K562 (cell line): Measurements from ENCODE around the gene ICA1. TPM values are rescaled to one million over a fixed set of nuclear protein-coding genes. Genes with fewer than 3 reads are reported as not detected.
A peak's percentile ranks its signal among the peaks of the same experiment; 100 is the strongest.

ENCODE experiments used
- ATAC-seq: fragments of 200-7000 bp; cut with Tn5 transposase; 3 replicates; pipeline ENCODE4 v1.9.1; 2020; ENCODE audit warnings: moderate library complexity
- BruUV-seq: library from RNA; stranded (reverse); fragments of 400-500 nt; replicated peaks from 2 replicates; lab custom pipeline; 2021; lab: Mats Ljungman, UMichigan
- CTCF ChIA-PET: fragments of 300-600 bp; formaldehyde crosslinking; extraction: SDS; loops from one replicate; lab custom pipeline; 2021; ENCODE audit warnings: low intra/inter-chr PET ratio; lab: Yijun Ruan, JAX
- POLR2A ChIA-PET: fragments of 300-600, 350-650 bp; sonication (Branson Sonifier 250); formaldehyde crosslinking; extraction: SDS; loops from one replicate; lab custom pipeline; 2021; ENCODE audit warnings: antibody characterized with exemption, inconsistent platforms; lab: Yijun Ruan, JAX
- DNase-seq, 4 experiments: peaks; one replicate each; pipeline versions ENCODE4 v3.0.0 to v3.0.0-alpha.2; 2011 to 2018; ENCODE audit warnings: low spot score in 3 of 4, mixed read lengths in 3 of 4; ENCODE audit errors: extremely low read depth in 1 of 4
- FAIRE-seq: peaks from 2 replicates; lab custom pipeline; 2011; peaks lifted over from hg19 to GRCh38; lab: Jason Lieb, UNC
- H2AFZ ChIP-seq: 2 replicates; pipeline ENCODE4 v1.6.0; 2011; ENCODE audit warnings: low read depth, low read length, control low read depth, inconsistent platforms
- H3K27ac ChIP-seq: fragments of 200-600 bp; 3 replicates; pipeline ENCODE4 v1.8.0; 2011; ENCODE audit warnings: low read depth, mild to moderate bottlenecking, control low read depth, inconsistent platforms, low read length, moderate library complexity, mixed read lengths; ENCODE audit errors: extremely low read depth
- H3K27me3 ChIP-seq, 2 experiments: fragments of 300-600 bp in 1 of 2; 2 replicates in 1 of 2; 3 replicates in 1 of 2; pipeline versions ENCODE4 v1.6.0 to v1.8.0; 2011; ENCODE audit warnings: inconsistent platforms in 2 of 2, low read length in 2 of 2, mild to moderate bottlenecking in 1 of 2, mixed read lengths in 1 of 2, moderate library complexity in 1 of 2; ENCODE audit not compliant: control insufficient read depth in 2 of 2, insufficient read depth in 2 of 2
- H3K36me3 ChIP-seq: fragments of 300-600 bp; 3 replicates; pipeline ENCODE4 v1.8.0; 2011; ENCODE audit warnings: mild to moderate bottlenecking, low read length, inconsistent platforms; ENCODE audit not compliant: control insufficient read depth, insufficient read depth
- H3K4me1 ChIP-seq, 2 experiments: fragments of 200-600 bp in 1 of 2; replicated peaks in 1 of 2; 2 replicates in 1 of 2; 3 replicates in 1 of 2; pipeline versions ENCODE4 v1.5.1 to v1.8.0; 2011; ENCODE audit warnings: inconsistent platforms in 2 of 2, low read length in 2 of 2, mild to moderate bottlenecking in 1 of 2, mixed read lengths in 1 of 2, moderate library complexity in 1 of 2; ENCODE audit not compliant: control insufficient read depth in 2 of 2, insufficient read depth in 2 of 2
- H3K4me2 ChIP-seq: 2 replicates; pipeline ENCODE4 v1.6.1; 2011; ENCODE audit warnings: low read length, control low read depth, inconsistent platforms, mixed read lengths; ENCODE audit not compliant: insufficient read depth
- H3K4me3 ChIP-seq: fragments of 200-600 bp; sonication (generic), shearing (Covaris generic); 2 replicates; pipeline ENCODE4 v1.5.1; 2016; ENCODE audit warnings: control low read depth, inconsistent platforms
- H3K79me2 ChIP-seq: fragments of 200-600 bp; 3 replicates; pipeline ENCODE4 v1.8.0; 2011; ENCODE audit warnings: low read length, inconsistent platforms; ENCODE audit not compliant: control insufficient read depth, insufficient read depth
- H3K9ac ChIP-seq, 2 experiments: 2 replicates each; pipeline versions ENCODE4 v1.6.0 to v1.6.1; 2011; ENCODE audit warnings: low read depth in 2 of 2, low read length in 2 of 2, control low read depth in 1 of 2, inconsistent platforms in 1 of 2, mild to moderate bottlenecking in 1 of 2, mixed read lengths in 1 of 2; ENCODE audit not compliant: insufficient read depth in 1 of 2
- H3K9me1 ChIP-seq: one replicate; pipeline ENCODE4 v1.6.0; 2011; ENCODE audit warnings: inconsistent platforms, mild to moderate bottlenecking, low read length, moderate library complexity; ENCODE audit not compliant: control insufficient read depth, insufficient read depth
- H3K9me3 ChIP-seq: replicated peaks from 2 replicates; pipeline ENCODE4 v1.5.1; 2011; ENCODE audit warnings: low read depth, low read length, inconsistent platforms; ENCODE audit not compliant: control insufficient read depth, insufficient read depth
- H4K20me1 ChIP-seq: replicated peaks from 2 replicates; pipeline ENCODE4 v1.6.1; 2011; ENCODE audit warnings: low read length, inconsistent platforms, mixed read lengths; ENCODE audit not compliant: control insufficient read depth, insufficient read depth
- CHD4 ChIP-seq: fragments of 200-600 bp; sonication (generic); IDR thresholded peaks from 3 replicates; pipeline ENCODE4 v1.6.1; 2012; ENCODE audit warnings: low read depth, mild to moderate bottlenecking, mixed read lengths, low read length, inconsistent platforms; ENCODE audit not compliant: insufficient read depth, insufficient replicate concordance, poor library complexity, severe bottlenecking
- GTF2A2 ChIP-seq: IDR thresholded peaks from 2 replicates; pipeline ENCODE4 v1.6.1; 2016; ENCODE audit warnings: mild to moderate bottlenecking, missing genetic modification characterization, missing compliant biosample characterization
- IRF2 ChIP-seq: sonication (generic); formaldehyde crosslinking; IDR thresholded peaks from 2 replicates; pipeline ENCODE4 v1.8.1; 2022; ENCODE audit warnings: mild to moderate bottlenecking, missing genetic modification reagents
- NFIC ChIP-seq: fragments of 450-650 bp; IDR thresholded peaks from 2 replicates; pipeline ENCODE4 v1.6.1; 2017; ENCODE audit warnings: mild to moderate bottlenecking, inconsistent platforms
- PHTF2 ChIP-seq: fragments of 250-450 bp; sonication (Bioruptor Pico); IDR thresholded peaks from 2 replicates; pipeline ENCODE4 v1.5.0; 2021; ENCODE audit warnings: mild to moderate bottlenecking
- SIX5 ChIP-seq, 2 experiments: IDR thresholded peaks; 2 replicates each; pipeline ENCODE4 v1.6.1; 2011; ENCODE audit warnings: low read length in 2 of 2, borderline replicate concordance in 1 of 2, low read depth in 1 of 2, mild to moderate bottlenecking in 1 of 2, moderate library complexity in 1 of 2; ENCODE audit not compliant: insufficient read depth in 1 of 2
- SMAD1 ChIP-seq: fragments of 150-350 bp; IDR thresholded peaks from 2 replicates; pipeline ENCODE4 v1.6.1; 2014; ENCODE audit warnings: low read length, low read depth; ENCODE audit not compliant: partially characterized antibody
- SP2 ChIP-seq: IDR thresholded peaks from 2 replicates; pipeline ENCODE4 v1.6.1; 2011; ENCODE audit warnings: mild to moderate bottlenecking, low read depth, low read length, moderate library complexity; ENCODE audit not compliant: poor library complexity, severe bottlenecking; ENCODE audit errors: extremely low read depth
- SRF ChIP-seq, 2 experiments: fragments of 250-450, 450-650 bp in 1 of 2; sonication (Bioruptor Pico) in 1 of 2; sonication (generic) in 1 of 2; formaldehyde crosslinking; IDR thresholded peaks; 2 replicates each; pipeline versions ENCODE4 v1.5.0 to v1.5.1; 2020 to 2022; ENCODE audit warnings: mild to moderate bottlenecking in 1 of 2, missing genetic modification reagents in 1 of 2
- TBP ChIP-seq: optimal IDR thresholded peaks from 2 replicates; pipeline ENCODE3; 2011; ENCODE audit warnings: low read depth, low read length, improper control_type of control experiment
- YBX1 ChIP-seq: fragments of 450-650 bp; IDR thresholded peaks from 2 replicates; pipeline ENCODE4 v1.7.1; 2016; ENCODE audit warnings: mild to moderate bottlenecking
- ZNF696 ChIP-seq: fragments of 250-450 bp; sonication (Bioruptor Pico); conservative IDR thresholded peaks from 2 replicates; pipeline ENCODE4 v1.4.0; 2020; ENCODE audit warnings: mild to moderate bottlenecking, moderate library complexity
- WGBS: fragments of 100-300 bp; shearing (Covaris generic); methylation state at CpG from one replicate; pipeline ENCODE4 v1.1.6; 2016; ENCODE audit warnings: low coverage, mixed read lengths; ENCODE audit not compliant: insufficient coverage; ENCODE audit errors: missing lambda C conversion rate; 5-methylcytosine and 5-hydroxymethylcytosine counted together
- in situ Hi-C: fragments of 300-500 bp; cut with MboI; formaldehyde crosslinking; loops from 4 replicates; pipeline ENCODE4 v1.15.0; 2018; ENCODE audit warnings: inconsistent platforms, mixed read lengths
- intact Hi-C: fragments of 100-400 bp; cut with micrococcal nuclease; formaldehyde crosslinking; loops from 2 replicates; pipeline ENCODE4 v1.14.2; 2022
- polyA plus RNA-seq, 8 experiments: library from polyadenylated mRNA; depleted of rRNA in 4 of 8; stranded (reverse) in 5 of 8; unstranded in 3 of 8; fragments of >200 nt; fragmentation: Nextera tagmentation in 2 of 8; fragmentation: Illumina TruSeq in 1 of 8; extraction: Ambion mirVana in 2 of 8; extraction: Trizol in 1 of 8; gene quantifications; 2 replicates each; pipeline versions ENCODE4 v1.2.1 to v1.2.3, GENCODE V29; 2011 to 2014; ENCODE audit warnings: inconsistent platforms in 1 of 8, missing spikeins in 1 of 8
- total RNA-seq, 7 experiments: library from RNA; depleted of rRNA in 6 of 7; stranded (reverse); fragments of >200 nt in 6 of 7; fragmentation: Illumina TruSeq in 2 of 7; extraction: Trizol in 2 of 7; gene quantifications; 2 replicates each; pipeline versions ENCODE4 v1.2.1 to v1.2.3, GENCODE V29; 2011 to 2021; ENCODE audit warnings: low replicate concordance in 1 of 7
- TF ChIP-seq, protein P1 (sequence below): IDR thresholded peaks from 2 replicates; pipeline ENCODE4 v1.6.1; 2014; ENCODE audit warnings: antibody characterized with exemption

Gene ICA1
- total and polyA plus RNA-seq, 9 of the 15 experiments (the other 6 are each of a cell fraction or from before 2014, with no cell fraction given): 7.1 to 22.3 (median 16.4) TPM

DNA sequence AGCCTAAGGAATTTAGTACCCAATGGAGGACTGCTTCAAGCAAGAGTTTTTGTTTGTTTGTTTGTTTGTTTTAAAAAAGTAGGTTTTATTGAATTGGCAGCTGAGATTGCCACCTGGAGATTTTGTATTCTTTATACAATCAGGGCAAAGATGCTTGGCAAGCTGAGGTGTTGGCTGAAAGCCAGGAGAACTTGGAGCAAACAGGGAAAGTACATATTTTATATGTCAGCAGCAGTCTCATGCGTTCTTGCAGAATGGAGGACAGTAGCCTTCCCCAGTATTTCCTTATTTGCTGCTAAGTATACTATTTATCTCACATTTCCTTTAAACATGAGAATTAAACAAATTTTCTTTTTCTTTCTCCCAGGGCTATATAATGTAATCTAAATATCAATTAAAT is 22.6 kb upstream of the ICA1 start:
- Histone ChIP-seq H3K79me2 (no peaks in the 10 kb centered on the region), H3K27me3 (no peaks in the 10 kb centered on the region), H2AFZ (no peak overlapping the region), H3K4me3 (no peak overlapping the region), H3K36me3 (no peaks in the 10 kb centered on the region), H3K9me3 (no peaks in the 10 kb centered on the region), H3K9me1 (no peaks in the 10 kb centered on the region), H3K4me1 (no peaks in the 10 kb centered on the region; a peak in 1 of 5 replicates), H3K27ac (no peak overlapping the region), H3K4me2 (no peak overlapping the region), H4K20me1 (no peaks in the 10 kb centered on the region), H3K9ac (no peak overlapping the region)
- intact Hi-C loops: no loop called here
- no peak for ATAC-seq
- no peak for FAIRE-seq
- in situ Hi-C loops: loop anchor here (25.0 kb wide), 1 partner anchor 1322 kb away; no protein-coding TSS in a partner anchor
- peak; percentile 51; the same call in 1 of the 2 replicates for TF ChIP-seq NFIC
- TF ChIP-seq SIX5 (IDR thresholded peaks at IDR 0.05; ENCODE audit: borderline replicate concordance in 1 of 2, insufficient read depth in 1 of 2, low read depth in 1 of 2, low read length in 2 of 2): no peak
- DNase-seq: no peak
- POLR2A ChIA-PET: no interaction called here
- no TSS peak for BruUV-seq
- CTCF ChIA-PET: no interaction called here
- 19% methylated on average over 1 of the region's 1 CpG for WGBS

DNA sequence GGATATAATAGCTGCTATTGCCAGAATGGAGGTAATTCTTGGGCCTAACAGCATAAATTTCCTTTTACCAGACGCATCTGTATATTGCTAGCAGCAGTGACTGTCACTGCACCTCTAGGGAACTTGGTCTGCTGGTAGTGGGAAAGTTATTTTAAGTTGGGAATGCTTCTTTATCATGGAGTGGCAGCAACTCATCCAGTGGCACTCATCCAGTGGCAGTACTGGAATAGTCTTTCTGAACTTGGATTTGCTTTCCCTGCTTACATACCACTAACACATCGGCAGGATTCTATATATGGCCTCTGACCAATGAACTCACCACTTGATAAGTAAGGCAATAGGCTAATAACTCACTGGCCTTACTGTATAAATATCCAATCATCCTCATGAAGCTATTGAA is 22.0 kb upstream of the ICA1 start:
- H3K9me1 ChIP-seq: no peaks in the 10 kb centered on the region
- intact Hi-C loops (no loop called here), in situ Hi-C loops (loop anchor here (25.0 kb wide), 1 partner anchor 1322 kb away; no protein-coding TSS in a partner anchor)
- no peak overlapping the region for H3K27ac ChIP-seq
- CTCF ChIA-PET: no interaction called here
- FAIRE-seq (no peak), DNase-seq (no peak), ATAC-seq (no peak)
- H3K4me3 ChIP-seq: no peak overlapping the region
- POLR2A ChIA-PET: no interaction called here
- no peak overlapping the region for H3K9ac ChIP-seq
- no peaks in the 10 kb centered on the region for H3K27me3 ChIP-seq
- H4K20me1 ChIP-seq: no peaks in the 10 kb centered on the region
- TF ChIP-seq GTF2A2 (no peak), ZNF696 (CRISPR knock-in tag) (no peak), IRF2 (CRISPR knock-in tag) (no peak), PHTF2 (CRISPR knock-in tag) (no peak), YBX1 (no peak), SP2 (no peak), SMAD1 (no peak), TBP (no peak), CHD4 (no peak), SRF (CRISPR knock-in tag; IDR thresholded peaks at IDR 0.05) (no peak)
- TF ChIP-seq, protein P1, sequence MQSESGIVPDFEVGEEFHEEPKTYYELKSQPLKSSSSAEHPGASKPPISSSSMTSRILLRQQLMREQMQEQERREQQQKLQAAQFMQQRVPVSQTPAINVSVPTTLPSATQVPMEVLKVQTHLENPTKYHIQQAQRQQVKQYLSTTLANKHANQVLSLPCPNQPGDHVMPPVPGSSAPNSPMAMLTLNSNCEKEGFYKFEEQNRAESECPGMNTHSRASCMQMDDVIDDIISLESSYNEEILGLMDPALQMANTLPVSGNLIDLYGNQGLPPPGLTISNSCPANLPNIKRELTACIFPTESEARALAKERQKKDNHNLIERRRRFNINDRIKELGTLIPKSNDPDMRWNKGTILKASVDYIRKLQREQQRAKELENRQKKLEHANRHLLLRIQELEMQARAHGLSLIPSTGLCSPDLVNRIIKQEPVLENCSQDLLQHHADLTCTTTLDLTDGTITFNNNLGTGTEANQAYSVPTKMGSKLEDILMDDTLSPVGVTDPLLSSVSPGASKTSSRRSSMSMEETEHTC: no peak
- H3K9me3 ChIP-seq: no peaks in the 10 kb centered on the region
- H2AFZ ChIP-seq: no peak overlapping the region
- no peak overlapping the region for H3K4me2 ChIP-seq
- no TSS peak for BruUV-seq
- WGBS: 9% methylated on average over 2 of the region's 2 CpGs
- no peaks in the 10 kb centered on the region; a peak in 1 of 5 replicates for H3K4me1 ChIP-seq
- H3K36me3 ChIP-seq: no peaks in the 10 kb centered on the region
- no peaks in the 10 kb centered on the region for H3K79me2 ChIP-seq
